CD8-positive, alpha-beta memory T cell (primary cell): ENCODE measurements around the gene CCDC172. TPM values are rescaled to one million over a fixed set of nuclear protein-coding genes. Genes with fewer than 3 reads are reported as not detected.

Experiments
- CTCF ChIA-PET: fragments of 350-600 bp; sonication (Branson Sonifier 250); formaldehyde crosslinking; loops from one replicate; lab custom pipeline; 2021; ENCODE audit warnings: antibody characterized with exemption; lab: Charles Lee
- POLR2A ChIA-PET: fragments of 350-600 bp; sonication (Branson Sonifier 250); formaldehyde crosslinking; loops from one replicate; lab custom pipeline; 2021; ENCODE audit warnings: antibody characterized with exemption; lab: Charles Lee
- DNase-seq, 5 donors: peaks; one replicate each; pipeline versions ENCODE4 v3.0.0 to v3.0.0-alpha.2; 2020 to 2022; ENCODE audit warnings: mixed read lengths in 1 of 5
- H3K27ac ChIP-seq: one replicate; pipeline ENCODE4 v1.7.0; 2013; ENCODE audit warnings: low read depth, mild to moderate bottlenecking, low read length, moderate library complexity
- H3K27me3 ChIP-seq: 2 replicates; pipeline ENCODE4 v1.7.0; 2013; ENCODE audit warnings: low read length, mild to moderate bottlenecking; ENCODE audit not compliant: insufficient read depth, poor library complexity, severe bottlenecking
- H3K36me3 ChIP-seq: 2 replicates; pipeline ENCODE4 v1.7.0; 2013; ENCODE audit warnings: mild to moderate bottlenecking, low read length, moderate library complexity; ENCODE audit not compliant: insufficient read depth
- H3K4me1 ChIP-seq: 2 replicates; pipeline ENCODE4 v1.7.0; 2013; ENCODE audit warnings: mild to moderate bottlenecking, low read length, moderate library complexity; ENCODE audit not compliant: insufficient read depth
- H3K4me3 ChIP-seq: 2 replicates; pipeline ENCODE4 v1.7.0; 2013; ENCODE audit warnings: mild to moderate bottlenecking, low read length
- H3K9me3 ChIP-seq: 2 replicates; pipeline ENCODE4 v1.7.0; 2013; ENCODE audit warnings: mild to moderate bottlenecking, low read length
- H3K27ac Mint-ChIP-seq, 8 donors: one replicate each; pipeline ENCODE4 v1.8.0; 2020 to 2021; ENCODE audit warnings: mixed read lengths in 8 of 8, mild to moderate bottlenecking in 6 of 8, inconsistent platforms in 3 of 8, moderate library complexity in 3 of 8
- H3K27me3 Mint-ChIP-seq, 2 donors: one replicate each; pipeline ENCODE4 v1.8.0; 2020 to 2021; ENCODE audit warnings: mixed read lengths in 2 of 2, mild to moderate bottlenecking in 1 of 2, moderate library complexity in 1 of 2
- H3K36me3 Mint-ChIP-seq, 3 donors: one replicate each; pipeline ENCODE4 v1.8.0; 2020 to 2021; ENCODE audit warnings: mixed read lengths in 3 of 3, inconsistent platforms in 1 of 3, mild to moderate bottlenecking in 1 of 3
- H3K4me1 Mint-ChIP-seq, 3 donors: one replicate each; pipeline ENCODE4 v1.8.0; 2020 to 2021; ENCODE audit warnings: mixed read lengths in 3 of 3, inconsistent platforms in 1 of 3, mild to moderate bottlenecking in 1 of 3
- H3K4me3 Mint-ChIP-seq, 7 donors: one replicate each; pipeline ENCODE4 v1.8.0; 2020 to 2021; ENCODE audit warnings: mixed read lengths in 7 of 7, mild to moderate bottlenecking in 6 of 7, moderate library complexity in 4 of 7, inconsistent platforms in 2 of 7
- H3K9me3 Mint-ChIP-seq, 5 donors: one replicate each; pipeline ENCODE4 v1.8.0; 2020 to 2022; ENCODE audit warnings: mixed read lengths in 5 of 5, mild to moderate bottlenecking in 3 of 5, moderate library complexity in 2 of 5, inconsistent platforms in 1 of 5
- polyA plus RNA-seq: library from polyadenylated mRNA; unstranded; fragments of 300-500 nt; fragmentation: Illumina TruSeq; gene quantifications from one replicate; pipeline ENCODE4 v1.2.3, GENCODE V29; 2021
- total RNA-seq, 2 experiments: library from RNA; stranded (reverse); gene quantifications; one replicate each; pipeline ENCODE4 v1.2.3, GENCODE V29; 2021

CCDC172 gene, protein sequence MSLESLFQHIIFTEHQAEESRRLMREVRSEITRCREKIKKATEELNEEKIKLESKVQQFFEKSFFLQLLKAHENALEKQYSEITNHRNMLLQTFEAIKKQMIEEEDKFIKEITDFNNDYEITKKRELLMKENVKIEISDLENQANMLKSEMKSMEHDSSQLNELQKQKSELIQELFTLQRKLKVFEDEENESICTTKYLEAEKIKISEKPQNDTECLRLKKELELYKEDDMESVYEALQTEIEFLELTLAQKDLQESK
- total RNA-seq (not detected), polyA plus RNA-seq (not detected)

DNA sequence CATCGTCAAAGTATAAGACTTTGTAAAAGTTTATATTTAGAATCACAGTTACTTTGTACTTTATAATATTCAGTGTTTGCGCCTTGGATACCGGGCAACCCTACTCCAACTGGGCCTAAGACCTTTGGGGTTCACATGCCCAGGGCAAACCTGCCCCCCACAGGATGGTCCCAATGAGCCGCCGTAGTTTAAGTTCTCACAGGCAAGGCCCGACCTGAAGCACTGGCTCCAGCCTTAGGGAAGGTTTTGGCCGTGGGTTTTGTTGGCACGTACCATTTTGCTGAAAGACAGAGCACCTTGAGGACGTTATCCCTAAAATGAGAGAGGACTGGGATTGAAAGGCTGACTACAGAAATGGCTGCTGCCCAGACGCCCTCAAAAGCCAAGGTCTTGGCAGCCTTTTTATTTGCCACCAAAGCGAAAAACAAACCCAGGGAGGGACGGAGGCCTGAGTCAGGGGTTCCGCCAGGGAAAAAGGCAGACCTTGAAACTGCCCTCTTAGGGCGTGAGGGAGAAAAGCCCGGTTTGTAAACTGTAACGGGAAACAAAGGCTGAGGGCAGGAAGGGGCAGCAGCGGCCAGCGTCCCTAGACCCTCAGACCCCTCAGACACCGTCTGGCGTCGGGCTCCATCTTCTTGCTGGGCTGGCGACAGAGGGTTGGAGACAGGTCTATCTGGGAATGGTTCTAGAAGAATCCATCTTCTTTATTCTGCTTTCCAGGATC lies at the start of gene CCDC172:
Gene CCDC172 (plus strand): TSS at position 222 of the 724 bp plus-strand sequence. CDS start 564 bp downstream, outside the sequence.
- no peak within 1 kb of the TSS for H3K4me3 ChIP-seq
- Mint-ChIP-seq H3K27me3 (peaks cover 0 to 2% of the 10 kb centered on the region in 2 donors), H3K27ac (no peak within 1 kb of the TSS), H3K4me1 (no peaks in the 10 kb centered on the region), H3K4me3 (no peak within 1 kb of the TSS), H3K36me3 (no peaks in the 10 kb centered on the region), H3K9me3 (peaks cover 0 to 6% (median 2%) of the 10 kb centered on the region in 5 donors)
- H3K4me1 ChIP-seq = no peaks in the 10 kb centered on the region
- ChIA-PET CTCF (no interaction called here), POLR2A (no interaction called here)
- no peaks in the 10 kb centered on the region for H3K9me3 ChIP-seq
- no peak for DNase-seq
- no peaks in the 10 kb centered on the region for H3K27me3 ChIP-seq
- no peaks in the 10 kb centered on the region for H3K36me3 ChIP-seq
- no peak within 1 kb of the TSS for H3K27ac ChIP-seq

DNA sequence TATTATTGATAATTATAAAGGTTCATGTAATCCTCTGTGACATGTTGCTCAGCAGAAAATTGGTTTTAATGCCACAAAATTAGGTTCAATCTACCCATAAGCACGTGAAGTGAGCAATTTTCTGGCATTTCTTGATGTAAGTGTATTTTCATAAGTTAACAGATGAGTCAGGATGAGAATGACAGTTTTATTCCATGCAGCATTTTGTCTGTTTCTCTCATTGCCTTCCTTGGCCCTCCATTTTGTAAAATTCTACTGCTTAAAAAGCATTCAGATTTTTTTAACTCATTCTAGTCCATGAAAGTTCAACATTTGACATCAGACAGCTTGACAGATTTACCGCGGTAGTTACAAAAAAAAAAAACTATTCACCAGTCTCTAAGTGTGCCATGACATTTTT lies 47.3 kb upstream of the CCDC172 start:
- Histone ChIP-seq H3K36me3 (no peaks in the 10 kb centered on the region), H3K4me1 (no peaks in the 10 kb centered on the region), H3K4me3 (no peak overlapping the region), H3K27me3 (no peaks in the 10 kb centered on the region), H3K27ac (no peak overlapping the region), H3K9me3 (no peaks in the 10 kb centered on the region)
- DNase-seq = no peak
- CTCF ChIA-PET = no interaction called here
- no peak overlapping the region for H3K27ac Mint-ChIP-seq
- POLR2A ChIA-PET = no interaction called here
- no peak overlapping the region for H3K4me3 Mint-ChIP-seq
- H3K9me3 Mint-ChIP-seq = peaks cover 0 to 11% (median 10%) of the 10 kb centered on the region in 5 donors
- peaks cover 0 to 5% (median 3%) of the 10 kb centered on the region in 3 donors for H3K4me1 Mint-ChIP-seq
- peaks cover 18 to 38% of the 10 kb centered on the region in 2 donors for H3K27me3 Mint-ChIP-seq
- peaks cover 0 to 1% (median 0%) of the 10 kb centered on the region in 3 donors for H3K36me3 Mint-ChIP-seq

DNA sequence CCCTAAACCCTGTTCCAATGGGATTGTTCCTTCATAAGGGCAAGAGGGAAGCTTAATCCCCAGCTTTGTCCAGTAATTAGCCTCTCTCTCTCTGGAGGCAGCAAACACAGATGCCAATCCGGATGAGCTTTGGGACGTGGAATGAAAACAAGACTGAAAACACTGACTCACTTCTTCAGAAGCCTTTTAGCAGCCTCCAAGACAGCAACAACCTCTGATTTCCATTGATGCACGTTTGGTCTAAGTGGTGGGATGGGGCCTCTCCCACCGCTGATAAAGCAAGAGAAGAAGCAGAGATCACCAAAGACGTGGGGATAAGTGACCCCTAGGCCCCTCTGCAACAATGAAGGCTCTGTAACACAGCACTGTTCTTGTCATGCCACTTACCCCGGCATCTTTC lies 45.4 kb upstream of the CCDC172 start:
- Mint-ChIP-seq H3K36me3 (no peaks in the 10 kb centered on the region), H3K9me3 (peaks cover 0 to 9% (median 7%) of the 10 kb centered on the region in 5 donors), H3K27me3 (peaks cover 13 to 30% of the 10 kb centered on the region in 2 donors), H3K27ac (no peak overlapping the region), H3K4me1 (no peaks in the 10 kb centered on the region), H3K4me3 (no peak overlapping the region)
- ChIA-PET CTCF (no interaction called here), POLR2A (no interaction called here)
- H3K27ac ChIP-seq = no peak overlapping the region
- DNase-seq = no peak
- no peaks in the 10 kb centered on the region for H3K4me1 ChIP-seq
- no peaks in the 10 kb centered on the region for H3K9me3 ChIP-seq
- H3K4me3 ChIP-seq = no peak overlapping the region
- no peaks in the 10 kb centered on the region for H3K36me3 ChIP-seq
- H3K27me3 ChIP-seq = no peaks in the 10 kb centered on the region

DNA sequence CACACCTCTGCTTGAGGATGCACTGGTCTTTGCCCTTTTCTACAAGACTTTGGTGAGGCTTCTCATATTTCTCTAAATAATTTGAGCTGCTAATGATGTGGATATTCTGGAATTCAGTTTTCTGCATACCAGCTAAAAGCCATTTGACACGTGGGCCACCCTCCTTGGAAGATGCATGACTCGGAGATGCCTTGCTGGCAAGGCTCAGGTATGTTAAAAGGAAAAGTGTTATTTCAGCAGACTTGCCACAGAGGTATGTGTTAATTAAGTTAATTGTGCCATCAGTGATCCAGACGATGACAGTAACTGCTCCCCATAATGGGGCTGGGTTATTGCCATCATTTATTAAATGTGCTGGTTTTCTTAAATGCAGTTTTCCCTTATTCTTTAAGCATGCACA lies 42.5 kb upstream of the CCDC172 start:
- Mint-ChIP-seq H3K9me3 (peaks cover 0 to 7% (median 3%) of the 10 kb centered on the region in 5 donors), H3K4me1 (no peaks in the 10 kb centered on the region), H3K4me3 (no peak overlapping the region), H3K36me3 (no peaks in the 10 kb centered on the region), H3K27ac (no peak overlapping the region), H3K27me3 (peaks cover 3 to 6% of the 10 kb centered on the region in 2 donors)
- ChIA-PET POLR2A (no interaction called here), CTCF (no interaction called here)
- DNase-seq = no peak
- no peaks in the 10 kb centered on the region for H3K4me1 ChIP-seq
- H3K9me3 ChIP-seq = no peaks in the 10 kb centered on the region
- no peaks in the 10 kb centered on the region for H3K36me3 ChIP-seq
- H3K27ac ChIP-seq = no peak overlapping the region
- H3K4me3 ChIP-seq = no peak overlapping the region
- H3K27me3 ChIP-seq = no peaks in the 10 kb centered on the region

DNA sequence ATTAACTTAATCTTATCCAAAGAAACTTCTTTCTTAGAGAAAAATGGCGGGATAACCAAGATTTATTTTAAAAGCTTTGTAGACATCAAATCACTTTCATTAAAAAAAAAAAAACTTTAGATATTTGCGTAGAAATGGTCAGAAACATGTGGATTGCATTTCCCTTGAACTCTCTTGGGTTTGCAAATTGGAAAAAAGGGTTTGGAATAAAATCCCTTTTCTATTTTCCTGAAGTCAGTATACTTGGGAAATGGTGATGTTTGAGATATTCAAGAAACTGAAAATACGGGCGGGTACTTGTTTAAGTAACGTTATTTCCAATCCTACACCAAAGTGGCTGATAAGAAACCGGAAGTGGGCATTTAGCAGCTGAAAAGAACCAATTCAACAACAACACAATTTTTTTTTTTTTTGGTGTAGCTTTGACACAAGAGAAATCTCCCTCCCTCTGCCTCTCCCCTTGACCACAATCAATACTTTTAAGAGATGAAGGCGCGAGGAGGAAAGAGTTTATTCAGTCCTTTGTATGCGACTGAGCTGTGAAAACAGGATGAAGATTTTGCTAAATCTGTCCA lies 37.5 kb upstream of the CCDC172 start:
- no peaks in the 10 kb centered on the region for H3K9me3 ChIP-seq
- Mint-ChIP-seq H3K4me1 (no peaks in the 10 kb centered on the region), H3K9me3 (peaks cover 0 to 7% (median 2%) of the 10 kb centered on the region in 5 donors), H3K4me3 (no peak overlapping the region), H3K36me3 (no peaks in the 10 kb centered on the region), H3K27ac (no peak overlapping the region), H3K27me3 (peaks cover 0 to 1% of the 10 kb centered on the region in 2 donors)
- no peaks in the 10 kb centered on the region for H3K27me3 ChIP-seq
- H3K36me3 ChIP-seq = no peaks in the 10 kb centered on the region
- H3K4me3 ChIP-seq = no peak overlapping the region
- no peaks in the 10 kb centered on the region for H3K4me1 ChIP-seq
- H3K27ac ChIP-seq = no peak overlapping the region
- CTCF ChIA-PET = no interaction called here
- no peak for DNase-seq
- POLR2A ChIA-PET = no interaction called here

DNA sequence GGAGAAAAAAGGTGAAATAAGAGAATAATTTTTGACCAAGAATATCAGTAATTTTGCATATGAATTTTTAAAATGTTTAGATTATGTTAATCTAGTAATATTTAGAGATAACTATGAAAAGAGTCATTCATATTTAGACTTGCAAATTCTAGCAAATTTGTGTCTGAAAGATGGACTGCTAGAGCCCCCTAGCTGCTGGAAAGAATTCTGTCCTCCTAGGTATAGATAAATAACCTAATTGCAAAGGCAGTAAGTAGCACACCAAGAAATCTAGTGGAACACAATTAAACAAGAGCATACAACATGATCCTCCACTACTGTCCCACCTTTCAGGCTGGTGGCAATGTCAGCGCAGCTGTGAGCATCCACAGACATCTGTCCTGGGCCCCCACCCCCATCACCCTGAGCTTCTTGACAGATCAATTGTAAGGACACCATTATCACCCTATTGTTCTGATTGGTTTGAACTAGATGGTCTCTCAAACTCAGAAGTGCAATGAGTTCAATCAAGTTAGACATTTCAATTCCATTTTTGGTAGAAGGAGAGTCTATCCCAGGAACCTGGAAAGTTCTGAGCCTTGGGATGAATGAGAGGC lies 36.2 kb upstream of the CCDC172 start:
- peaks cover 0 to 7% (median 0%) of the 10 kb centered on the region in 5 donors for H3K9me3 Mint-ChIP-seq
- no peaks in the 10 kb centered on the region for H3K9me3 ChIP-seq
- H3K36me3 Mint-ChIP-seq = no peaks in the 10 kb centered on the region
- ChIA-PET POLR2A (no interaction called here), CTCF (no interaction called here)
- H3K27ac ChIP-seq = no peak overlapping the region
- no peaks in the 10 kb centered on the region for H3K36me3 ChIP-seq
- H3K4me1 ChIP-seq = no peaks in the 10 kb centered on the region
- H3K4me3 ChIP-seq = no peak overlapping the region
- no peaks in the 10 kb centered on the region for H3K4me1 Mint-ChIP-seq
- H3K27me3 Mint-ChIP-seq = peaks cover 0 to 1% of the 10 kb centered on the region in 2 donors
- H3K27ac Mint-ChIP-seq = no peak overlapping the region
- no peaks in the 10 kb centered on the region for H3K27me3 ChIP-seq
- peak in 1 of 5 donors; percentile 11 for DNase-seq
- no peak overlapping the region for H3K4me3 Mint-ChIP-seq

DNA sequence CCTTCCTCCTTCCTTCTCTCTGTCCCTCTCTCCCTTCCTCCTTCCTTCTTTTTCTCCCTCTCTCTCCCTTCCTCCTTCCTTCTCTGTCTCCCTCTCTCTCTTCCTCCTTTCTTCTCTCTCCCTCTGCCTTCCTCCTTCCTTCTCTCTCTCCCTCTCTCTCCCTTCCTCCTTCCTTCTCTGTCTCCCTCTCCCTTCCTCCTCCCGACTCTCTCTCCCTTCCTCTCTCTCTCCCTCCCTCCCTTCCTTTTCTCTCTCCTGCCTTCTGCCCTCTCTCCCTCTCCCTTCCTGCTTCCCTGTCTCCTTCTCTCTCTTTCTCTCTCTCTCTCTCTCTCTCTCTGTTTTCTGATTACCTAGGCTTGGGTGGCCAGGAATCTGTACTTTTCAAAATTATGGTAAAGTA lies 34.6 kb upstream of the CCDC172 start:
- peaks cover 0 to 1% of the 10 kb centered on the region in 2 donors for H3K27me3 Mint-ChIP-seq
- H3K36me3 Mint-ChIP-seq = no peaks in the 10 kb centered on the region
- Histone ChIP-seq H3K4me3 (no peak overlapping the region), H3K27me3 (no peaks in the 10 kb centered on the region), H3K9me3 (no peaks in the 10 kb centered on the region), H3K27ac (no peak overlapping the region), H3K36me3 (no peaks in the 10 kb centered on the region), H3K4me1 (no peaks in the 10 kb centered on the region)
- DNase-seq = no peak
- H3K27ac Mint-ChIP-seq = no peak overlapping the region
- ChIA-PET POLR2A (no interaction called here), CTCF (no interaction called here)
- H3K4me1 Mint-ChIP-seq = no peaks in the 10 kb centered on the region
- H3K9me3 Mint-ChIP-seq = peaks cover 0 to 12% (median 0%) of the 10 kb centered on the region in 5 donors
- H3K4me3 Mint-ChIP-seq = no peak overlapping the region

DNA sequence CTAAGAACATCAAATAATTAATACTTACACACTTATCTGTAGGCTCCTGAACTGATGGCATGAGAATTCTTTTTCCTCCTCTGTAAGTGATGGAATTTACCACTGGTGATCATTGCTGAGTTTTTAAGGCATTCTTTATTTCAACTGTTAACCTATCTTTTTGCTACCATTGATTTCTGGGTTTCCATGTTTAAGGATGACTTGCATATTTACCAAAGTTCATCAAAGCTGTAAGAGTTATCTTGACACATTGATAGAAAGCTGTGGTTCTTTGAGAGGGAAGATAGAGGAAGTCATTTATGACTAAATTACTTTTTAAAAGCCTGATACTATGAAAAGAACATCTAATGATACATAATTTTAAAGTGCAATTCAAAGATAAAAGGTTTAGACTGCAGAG lies 31.8 kb upstream of the CCDC172 start:
- Histone ChIP-seq H3K9me3 (no peaks in the 10 kb centered on the region), H3K36me3 (no peaks in the 10 kb centered on the region), H3K27ac (no peak overlapping the region), H3K27me3 (no peaks in the 10 kb centered on the region), H3K4me3 (no peak overlapping the region), H3K4me1 (no peaks in the 10 kb centered on the region)
- no peak overlapping the region for H3K27ac Mint-ChIP-seq
- ChIA-PET POLR2A (no interaction called here), CTCF (no interaction called here)
- no peaks in the 10 kb centered on the region for H3K4me1 Mint-ChIP-seq
- H3K27me3 Mint-ChIP-seq = peaks cover 0 to 3% of the 10 kb centered on the region in 2 donors
- H3K4me3 Mint-ChIP-seq = no peak overlapping the region
- DNase-seq = no peak
- peaks cover 0 to 14% (median 0%) of the 10 kb centered on the region in 5 donors for H3K9me3 Mint-ChIP-seq
- peaks cover 0 to 1% (median 0%) of the 10 kb centered on the region in 3 donors for H3K36me3 Mint-ChIP-seq
